GM19468 (cell line): Measurements from ENCODE around the gene ARF1.
"Not testable (repeated sequence)": the region's sequence is repeated elsewhere in the genome, so short reads cannot be mapped to it uniquely, and the experiment has no call there.

ENCODE experiments used
- ATAC-seq: cut with Tn5 transposase; IDR thresholded peaks from one replicate; pipeline ENCODE4 v1.9.1; 2021; ENCODE audit warnings: mild to moderate bottlenecking, moderate library complexity, moderate number of reproducible peaks; ENCODE audit not compliant: unreplicated experiment; ENCODE audit errors: extremely low read depth

The ARF1 gene

DNA sequence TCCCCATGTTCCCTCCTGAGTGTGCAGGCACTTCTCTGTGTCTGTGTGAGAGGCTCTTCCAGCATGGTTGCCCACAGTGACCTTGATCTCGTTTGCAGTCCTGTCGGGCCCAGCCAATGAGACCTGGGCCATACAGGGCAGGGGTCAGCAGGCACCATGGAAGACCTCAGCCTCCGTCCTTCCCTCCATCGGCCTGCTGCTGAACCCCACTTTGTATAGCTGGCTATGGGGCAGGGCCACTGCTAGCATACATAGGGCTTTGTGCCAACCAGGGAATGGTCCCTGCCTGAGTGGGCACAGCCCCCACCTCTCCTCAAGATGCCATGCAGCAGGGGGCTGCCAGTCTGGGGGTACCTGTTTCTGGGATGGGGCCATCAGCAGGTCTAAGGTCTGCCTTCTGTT is 16.8 kb downstream of the ARF1 start:
- no peak for ATAC-seq

DNA sequence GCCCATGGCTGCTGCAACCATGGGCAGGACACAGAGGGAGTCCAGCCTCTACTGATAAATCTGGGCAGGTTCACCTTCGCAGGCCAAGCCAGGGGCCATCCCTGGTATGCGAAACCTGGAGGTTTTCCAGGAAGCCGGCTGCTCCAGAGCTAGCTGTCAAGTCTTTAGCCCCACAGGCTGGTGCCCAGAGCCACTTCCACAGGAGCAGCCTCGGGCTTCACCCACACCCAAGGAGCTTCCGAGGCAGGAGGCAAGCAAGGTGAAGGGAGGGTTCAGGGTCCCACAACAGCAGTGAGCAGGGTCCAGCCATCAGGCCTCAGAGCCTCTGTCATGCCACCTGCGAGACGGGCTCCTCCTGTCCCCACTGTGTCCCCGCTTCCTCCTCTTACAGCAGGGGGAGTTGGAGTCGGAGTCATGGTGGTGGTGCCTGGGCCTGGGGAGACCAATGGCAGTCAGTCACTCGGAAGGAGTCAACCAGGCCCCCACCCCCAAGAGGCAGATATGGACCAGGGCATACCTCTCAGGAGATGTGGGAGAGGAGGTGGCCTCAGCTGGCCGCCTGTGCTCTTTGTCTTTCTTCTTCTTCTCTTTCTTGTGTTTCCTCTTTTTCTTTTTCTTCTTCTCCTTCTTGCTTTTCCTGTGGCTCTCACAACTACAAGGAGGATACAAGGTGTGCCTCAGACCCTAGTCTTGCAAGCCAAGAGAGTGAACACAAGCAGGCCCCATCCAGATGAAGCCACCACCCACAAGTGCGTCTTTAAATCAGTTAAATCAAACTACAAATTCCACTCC is 18.5 kb downstream of the ARF1 start:
- ATAC-seq = no peak

- ATAC-seq = no peak
Measured at GRCh38 chr1:228101614-228101993, 19.1 kb downstream of the ARF1 start.

DNA sequence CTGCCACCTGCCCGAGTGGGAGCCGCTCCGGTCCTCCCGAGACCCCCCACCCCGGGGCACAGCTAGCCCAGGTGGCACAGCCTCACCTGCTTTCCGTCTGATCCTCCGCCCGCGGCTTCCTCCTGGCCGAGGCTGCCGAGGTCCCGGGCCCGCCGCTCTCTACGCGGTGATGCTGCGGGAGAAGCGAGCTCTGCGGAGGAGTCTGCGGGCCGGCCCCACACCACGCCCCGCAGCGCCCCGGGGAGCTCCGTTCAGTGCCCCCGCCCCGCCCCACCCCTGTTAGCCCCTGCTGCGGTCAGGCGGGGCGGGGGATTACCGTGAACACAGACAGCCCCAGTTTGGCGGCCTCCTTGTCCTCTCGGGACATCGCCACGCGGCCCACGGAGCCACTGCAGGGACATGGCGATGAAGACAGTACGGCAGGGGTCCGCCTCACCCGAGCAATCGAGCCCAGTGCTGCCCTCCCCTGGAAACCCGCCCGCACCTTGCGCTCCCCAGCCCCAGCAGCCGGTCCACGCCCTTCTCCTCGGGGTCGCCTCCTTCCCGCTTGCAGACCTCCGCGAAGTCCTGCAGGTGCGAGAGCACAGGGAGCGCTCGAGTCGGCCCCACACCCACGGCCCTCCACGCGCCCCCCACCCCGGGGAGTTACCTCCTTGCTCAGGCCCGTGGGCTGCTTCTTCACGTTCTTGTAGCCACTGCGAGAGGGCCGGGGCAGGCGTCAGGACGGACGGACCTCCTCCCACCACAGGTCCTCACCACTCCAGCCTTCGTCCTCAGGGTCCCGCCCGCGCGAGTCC is 19.7 kb downstream of the ARF1 start:
- ATAC-seq = no peak

- peak; percentile 71 for ATAC-seq
Measured at GRCh38 chr1:228102791-228103620, 20.5 kb downstream of the ARF1 start, which contains the start of gene C1orf35. C1orf35 (minus strand) TSS chr1:228103325; CDS start chr1:228103227, 98 bp downstream.

GRCh38 chr1:228104526-228105269 is 22.2 kb downstream of the ARF1 start:
- ATAC-seq = no peak

DNA sequence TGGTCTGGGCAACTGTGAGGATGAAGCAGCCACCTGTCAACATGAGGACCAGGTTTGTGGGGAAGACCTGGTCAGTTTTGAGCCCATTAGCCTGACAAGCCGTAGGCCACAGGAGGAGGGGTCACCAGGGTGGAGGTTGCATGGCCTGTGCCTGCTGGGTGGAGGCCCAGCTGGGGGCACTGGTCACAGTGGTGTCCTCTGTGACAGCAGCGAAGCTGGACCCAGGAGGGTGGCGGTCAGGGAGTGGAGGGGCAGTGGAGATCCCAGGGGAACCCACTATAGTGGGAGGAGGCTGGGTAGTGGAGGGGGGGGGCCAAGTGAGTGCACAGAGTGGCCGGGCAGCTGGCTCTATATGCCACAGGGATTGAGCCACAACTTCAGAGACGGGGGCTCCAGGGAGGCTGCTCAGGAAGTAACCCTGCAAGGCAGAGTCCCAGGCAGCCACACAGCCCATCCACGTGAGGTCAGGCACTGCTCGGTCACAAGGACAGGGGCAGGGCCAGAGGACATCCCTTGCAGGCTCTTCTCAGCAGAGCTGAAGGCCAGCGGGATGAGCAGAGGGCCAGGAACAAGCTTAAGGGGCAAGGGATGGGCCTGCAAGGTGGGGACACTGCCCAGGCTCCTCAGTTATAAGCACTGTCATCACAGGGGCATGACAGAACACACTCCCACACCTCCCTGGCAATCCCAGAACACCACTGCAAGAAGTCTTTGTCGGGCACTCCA is 22.9 kb downstream of the ARF1 start:
- no peak for ATAC-seq

DNA sequence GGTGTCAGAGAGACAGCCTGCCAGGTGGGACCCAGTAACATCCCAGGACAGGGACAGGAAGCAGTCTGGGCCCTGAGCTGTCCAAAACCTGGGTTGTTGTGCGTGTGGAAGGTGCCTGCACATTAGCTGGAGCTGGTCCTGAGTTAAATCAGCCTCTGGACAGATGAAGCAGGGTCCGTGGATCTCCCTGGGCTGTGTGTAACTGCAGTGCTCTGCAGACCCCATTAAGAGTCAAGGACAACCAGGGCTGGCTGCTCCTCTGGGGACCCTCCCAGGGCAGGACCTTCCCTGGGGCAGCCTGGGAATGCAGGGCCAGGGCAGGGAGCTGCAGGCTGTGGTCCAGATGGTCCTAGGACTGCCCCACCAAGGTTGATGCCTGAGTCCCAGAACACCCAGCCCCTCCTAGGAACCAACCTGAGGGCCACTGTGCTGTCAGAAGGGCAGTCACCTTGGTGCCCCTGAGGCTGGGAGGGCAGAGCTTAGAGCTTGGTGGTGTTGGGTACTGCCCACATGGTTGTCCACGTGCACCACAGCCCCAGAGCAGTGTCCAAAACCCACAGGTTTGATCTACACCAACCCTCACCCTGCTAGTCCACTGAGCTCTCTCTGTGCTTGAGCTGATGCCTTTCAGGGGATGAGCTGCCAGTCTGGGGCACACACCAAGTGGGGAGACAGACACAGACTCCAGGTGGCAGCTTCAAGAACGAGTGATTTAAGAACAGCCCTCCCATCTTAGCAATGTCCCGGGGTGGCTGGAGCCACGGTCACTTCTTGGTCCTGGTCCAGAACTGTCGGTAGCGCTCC is 23.7 kb downstream of the ARF1 start:
- ATAC-seq = no peak

DNA sequence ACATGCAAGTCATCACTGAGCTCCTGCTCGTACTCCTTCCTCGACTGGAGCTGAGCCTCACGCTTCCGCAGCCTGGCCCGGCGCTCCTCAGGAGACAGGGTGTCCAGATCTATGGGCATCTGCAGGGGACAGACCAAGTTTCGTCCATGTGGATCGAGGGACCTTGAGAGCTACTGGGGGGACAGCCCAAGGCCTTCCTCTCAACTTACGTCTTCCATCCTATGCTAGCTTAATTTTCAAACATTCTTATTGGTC is 24.2 kb downstream of the ARF1 start:
- ATAC-seq = no peak

GRCh38 chr1:228107636-228108035 is 25.1 kb downstream of the ARF1 start:
- no peak for ATAC-seq

GRCh38 chr1:228108055-228108690 is 25.7 kb downstream of the ARF1 start:
- no peak for ATAC-seq

DNA sequence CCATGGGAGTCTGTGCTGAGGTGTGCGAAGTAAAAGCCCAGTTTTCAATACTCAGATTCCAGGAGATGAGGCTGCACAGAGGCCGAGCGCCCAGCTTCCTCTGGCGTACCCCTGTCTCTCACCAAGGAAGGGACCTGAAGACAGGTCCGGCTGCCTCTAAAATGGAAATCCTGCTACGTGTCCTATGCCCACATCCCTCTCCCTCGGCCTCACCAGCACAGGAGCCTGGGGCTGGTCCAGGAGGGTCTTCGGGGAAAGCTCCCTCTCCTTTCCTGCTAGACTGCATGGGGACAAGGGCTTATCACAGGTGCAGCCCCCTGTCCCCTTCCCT is 26.2 kb downstream of the ARF1 start:
- no peak for ATAC-seq

GRCh38 chr1:228109073-228109961 is 26.8 kb downstream of the ARF1 start, which contains the start of gene MRPL55:
MRPL55 (minus strand) TSS chr1:228109299; CDS start chr1:228108260, 1,039 bp downstream.
- peak; percentile 63 for ATAC-seq

- ATAC-seq = no peak
Measured at GRCh38 chr1:228109962-228110488, 27.5 kb downstream of the ARF1 start.

DNA sequence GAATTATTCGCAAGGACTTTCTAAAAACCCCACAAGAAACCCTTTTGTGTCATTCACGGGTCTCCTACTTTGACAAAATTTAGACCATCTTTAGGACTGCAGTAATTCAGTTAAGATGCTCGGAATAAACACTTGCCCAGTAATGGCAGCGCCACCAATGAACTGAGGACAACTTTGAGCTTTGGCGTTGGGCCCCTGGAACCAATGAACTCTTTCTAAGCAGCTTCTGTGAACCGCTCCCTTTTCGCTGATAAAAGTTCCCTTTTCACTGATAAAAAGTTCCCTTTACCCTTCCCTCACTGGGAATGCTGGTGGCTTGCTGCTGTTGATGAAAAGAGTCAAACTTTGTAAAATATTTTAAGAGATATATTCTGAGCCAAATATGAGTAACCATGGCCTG is 28.0 kb downstream of the ARF1 start:
- ATAC-seq = no peak

GRCh38 chr1:228111315-228111714 is 28.8 kb downstream of the ARF1 start:
- ATAC-seq = not testable (repeated sequence)

DNA sequence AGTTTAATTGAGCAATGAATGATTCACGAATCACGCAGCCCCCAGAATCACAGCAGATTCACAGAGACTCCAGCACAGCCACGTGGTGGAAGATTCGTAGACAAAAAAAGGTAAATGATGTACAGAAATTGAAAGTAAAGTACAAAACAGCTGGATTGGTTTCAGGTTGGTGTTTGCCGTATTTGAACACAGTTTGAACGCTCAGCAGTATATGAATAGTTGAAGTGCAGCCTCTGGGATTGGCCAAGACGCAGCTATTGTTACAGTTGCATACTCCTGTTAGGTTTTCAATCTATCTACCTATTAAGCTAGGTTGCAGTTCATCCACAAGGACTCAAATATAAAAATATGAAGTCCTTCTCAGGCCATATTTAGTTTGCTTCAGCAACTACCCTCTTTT is 29.7 kb downstream of the ARF1 start:
- ATAC-seq = no peak
